Right lobe of liver (tissue), 6 donors: Measurements from ENCODE around the gene BRD2. TPM values are rescaled to one million over a fixed set of nuclear protein-coding genes. Genes with fewer than 3 reads are reported as not detected.

Source experiments
- ATAC-seq, 4 donors: fragments of 200-7000 bp; cut with Tn5 transposase; one replicate each; pipeline ENCODE4 v1.9.1; 2020; ENCODE audit warnings: mild to moderate bottlenecking in 4 of 4, moderate library complexity in 4 of 4
- DNase-seq, 3 donors: peaks; one replicate each; pipeline ENCODE4 v3.0.0-alpha.2; 2020
- H3K27ac ChIP-seq, 3 donors: fragments of 200-600 bp; one replicate each; pipeline ENCODE4 v1.8.0; 2022
- H3K27me3 ChIP-seq, 2 donors: fragments of 200-600 bp; one replicate each; pipeline ENCODE4 v1.8.0; 2022
- H3K36me3 ChIP-seq, 4 donors: fragments of 200-600 bp; sonication (generic) in 1 of 4; one replicate each; pipeline versions ENCODE4 v1.5.1 to v1.8.0; 2017 to 2022; ENCODE audit warnings: control low read depth in 1 of 4
- H3K4me1 ChIP-seq, 4 donors: fragments of 200-600 bp; sonication (generic) in 1 of 4; one replicate each; pipeline versions ENCODE4 v1.5.1 to v1.8.0; 2017 to 2022; ENCODE audit warnings: control low read depth in 1 of 4
- H3K4me3 ChIP-seq, 3 donors: fragments of 200-600 bp; one replicate each; pipeline ENCODE4 v1.8.0; 2022
- H3K9me3 ChIP-seq, 4 donors: fragments of 200-600 bp; sonication (generic) in 1 of 4; one replicate each; pipeline versions ENCODE4 v1.5.1 to v1.8.0; 2017 to 2022; ENCODE audit warnings: control low read depth in 1 of 4
- POLR2A ChIP-seq: fragments of 450-650 bp; IDR thresholded peaks from one replicate; pipeline ENCODE4 v1.6.1; 2017; ENCODE audit warnings: antibody characterized with exemption, mild to moderate bottlenecking
- WGBS: methylation state at CpG from one replicate; pipeline ENCODE4 v1.1.6; 2018; ENCODE audit warnings: low coverage, low lambda C conversion rate; ENCODE audit not compliant: insufficient coverage; ENCODE audit errors: missing lambda C conversion rate; 5-methylcytosine and 5-hydroxymethylcytosine counted together
- intact Hi-C, 2 donors: fragments of 100-400 bp; cut with DNase I; formaldehyde crosslinking; loops; one replicate each; pipeline versions ENCODE4 v1.11.2 to v1.14.1; 2022
- total RNA-seq, 6 experiments: library from RNA; depleted of rRNA in 2 of 6; stranded (reverse); fragments of >200 nt in 2 of 6; fragmentation: NEBNext Ultra II Directional in 3 of 6; extraction: Animal tissue kit (Norgen Biotek cat#: 25700) in 3 of 6; gene quantifications; one replicate each; pipeline versions ENCODE4 v1.1.0 to v1.2.4, GENCODE V29; 2016 to 2023
- TF ChIP-seq, protein P1 (sequence below), 4 donors: fragments of 200-600 bp in 3 of 4; fragments of 450-650 bp in 1 of 4; IDR thresholded peaks; one replicate each; pipeline versions ENCODE4 v1.5.1 to v1.8.0; 2016 to 2022; ENCODE audit warnings: antibody characterized with exemption in 4 of 4, mild to moderate bottlenecking in 2 of 4
- donor health status: DM: no; HTN: yes; CAD: no.
- donor health status: DM: no; HTN: no; CAD: no.
- donor health status: DM: no; HTN: no; CAD: no.
- donor health status: DM: no; HTN: yes; CAD: no.
- donor health status: DM: no; HTN: yes; CAD: no.

The BRD2 gene
- total RNA-seq, 6 experiments from 2014 or later = 66.3 to 111 (median 73.7) TPM

GRCh38 chr6:33018418-33018817, 50.0 kb downstream of the BRD2 start:
- ATAC-seq = no peak
- TF ChIP-seq POLR2A = no peak
- TF ChIP-seq, protein P1, sequence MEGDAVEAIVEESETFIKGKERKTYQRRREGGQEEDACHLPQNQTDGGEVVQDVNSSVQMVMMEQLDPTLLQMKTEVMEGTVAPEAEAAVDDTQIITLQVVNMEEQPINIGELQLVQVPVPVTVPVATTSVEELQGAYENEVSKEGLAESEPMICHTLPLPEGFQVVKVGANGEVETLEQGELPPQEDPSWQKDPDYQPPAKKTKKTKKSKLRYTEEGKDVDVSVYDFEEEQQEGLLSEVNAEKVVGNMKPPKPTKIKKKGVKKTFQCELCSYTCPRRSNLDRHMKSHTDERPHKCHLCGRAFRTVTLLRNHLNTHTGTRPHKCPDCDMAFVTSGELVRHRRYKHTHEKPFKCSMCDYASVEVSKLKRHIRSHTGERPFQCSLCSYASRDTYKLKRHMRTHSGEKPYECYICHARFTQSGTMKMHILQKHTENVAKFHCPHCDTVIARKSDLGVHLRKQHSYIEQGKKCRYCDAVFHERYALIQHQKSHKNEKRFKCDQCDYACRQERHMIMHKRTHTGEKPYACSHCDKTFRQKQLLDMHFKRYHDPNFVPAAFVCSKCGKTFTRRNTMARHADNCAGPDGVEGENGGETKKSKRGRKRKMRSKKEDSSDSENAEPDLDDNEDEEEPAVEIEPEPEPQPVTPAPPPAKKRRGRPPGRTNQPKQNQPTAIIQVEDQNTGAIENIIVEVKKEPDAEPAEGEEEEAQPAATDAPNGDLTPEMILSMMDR (IDR thresholded peaks at IDR 0.05) = no peak
- Histone ChIP-seq H3K4me1 (peaks cover 0 to 7% (median 0%) of the 10 kb centered on the region in 4 donors), H3K27ac (peak overlapping the region; percentile 57 to 84 (median 64)), H3K9me3 (no peaks in the 10 kb centered on the region), H3K4me3 (peak overlapping the region in 1 of 3 donors; percentile 14), H3K36me3 (no peaks in the 10 kb centered on the region), H3K27me3 (peaks cover 0 to under 1% of the 10 kb centered on the region in 2 donors)
- DNase-seq = no peak
- intact Hi-C loops = no loop called here

DNA sequence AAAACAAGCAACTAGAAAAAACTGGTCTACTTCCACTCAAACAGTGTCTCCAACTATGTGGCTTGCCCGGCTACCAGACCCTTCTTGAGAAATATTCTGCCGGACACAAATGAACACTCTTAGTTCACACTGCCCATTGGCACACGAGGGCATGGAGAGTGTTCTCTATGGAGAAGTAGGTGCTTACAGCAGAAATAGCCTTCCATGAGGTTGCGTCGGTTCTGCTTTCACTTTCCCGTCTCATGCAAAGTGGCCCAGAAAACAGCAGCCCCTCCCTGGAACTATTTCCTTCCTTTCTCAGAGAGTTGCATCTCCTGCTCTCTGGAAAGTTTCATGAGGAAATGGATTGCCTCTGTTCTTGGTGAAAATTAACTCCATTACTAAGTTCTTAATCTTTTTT, 50.5 kb downstream of the BRD2 start:
- peak; percentile 58 to 72 (median 64) for DNase-seq
- Histone ChIP-seq H3K4me3 (peak overlapping the region in 1 of 3 donors; percentile 14), H3K4me1 (peaks cover 0 to 7% (median 0%) of the 10 kb centered on the region in 4 donors), H3K36me3 (no peaks in the 10 kb centered on the region), H3K27me3 (no peaks in the 10 kb centered on the region), H3K9me3 (no peaks in the 10 kb centered on the region), H3K27ac (peak overlapping the region; percentile 57 to 84 (median 64))
- TF ChIP-seq, protein P1 (IDR thresholded peaks at IDR 0.05) = no peak
- no peak for TF ChIP-seq POLR2A
- intact Hi-C loops = no loop called here
- peak; percentile 82 to 89 (median 86) for ATAC-seq
- whole genome bisulfite sequencing = 5% methylated on average over 6 of the region's 6 CpGs

GRCh38 chr6:33019372-33019771, 51.0 kb downstream of the BRD2 start:
- H3K27me3 ChIP-seq = no peaks in the 10 kb centered on the region
- peaks cover 0 to 7% (median 0%) of the 10 kb centered on the region in 4 donors for H3K4me1 ChIP-seq
- intact Hi-C loops = no loop called here
- H3K36me3 ChIP-seq = no peaks in the 10 kb centered on the region
- no peak for TF ChIP-seq POLR2A
- TF ChIP-seq, protein P1 (IDR thresholded peaks at IDR 0.05) = no peak
- peak overlapping the region in 1 of 3 donors; percentile 14 for H3K4me3 ChIP-seq
- DNase-seq = no peak
- no peaks in the 10 kb centered on the region for H3K9me3 ChIP-seq
- ATAC-seq = peak in 1 of 4 donors; percentile 41
- peak overlapping the region; percentile 57 to 84 (median 64) for H3K27ac ChIP-seq

DNA sequence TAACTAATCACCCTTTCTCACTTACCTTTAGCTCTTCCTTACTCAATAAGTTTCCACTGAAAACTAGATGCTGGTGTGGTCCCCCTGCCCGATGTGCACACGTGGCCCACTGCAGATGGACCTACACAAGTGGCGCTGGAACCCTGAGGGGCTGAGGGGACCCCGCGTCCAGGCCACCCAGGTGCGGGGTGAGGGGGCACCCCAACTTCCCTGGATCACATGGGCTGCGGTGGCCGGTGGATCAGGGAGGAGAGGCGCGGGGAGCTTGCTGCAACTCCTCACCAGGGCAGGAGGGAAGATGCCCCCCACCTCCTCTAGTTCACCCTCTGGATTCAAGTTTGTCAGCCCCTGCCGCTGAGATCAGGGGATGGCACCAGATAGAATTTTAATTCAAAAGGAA, 53.5 kb downstream of the BRD2 start:
- H3K27ac ChIP-seq = no peak overlapping the region
- no peaks in the 10 kb centered on the region for H3K36me3 ChIP-seq
- intact Hi-C loops = no loop called here
- 87% methylated on average over 3 of the region's 11 CpGs for WGBS
- TF ChIP-seq, protein P1 (IDR thresholded peaks at IDR 0.05) = no peak
- no peak for TF ChIP-seq POLR2A
- H3K4me3 ChIP-seq = no peak overlapping the region
- no peaks in the 10 kb centered on the region for H3K27me3 ChIP-seq
- ATAC-seq (no peak), DNase-seq (no peak)
- peaks cover 0 to 7% (median 0%) of the 10 kb centered on the region in 4 donors for H3K4me1 ChIP-seq
- H3K9me3 ChIP-seq = no peaks in the 10 kb centered on the region

DNA sequence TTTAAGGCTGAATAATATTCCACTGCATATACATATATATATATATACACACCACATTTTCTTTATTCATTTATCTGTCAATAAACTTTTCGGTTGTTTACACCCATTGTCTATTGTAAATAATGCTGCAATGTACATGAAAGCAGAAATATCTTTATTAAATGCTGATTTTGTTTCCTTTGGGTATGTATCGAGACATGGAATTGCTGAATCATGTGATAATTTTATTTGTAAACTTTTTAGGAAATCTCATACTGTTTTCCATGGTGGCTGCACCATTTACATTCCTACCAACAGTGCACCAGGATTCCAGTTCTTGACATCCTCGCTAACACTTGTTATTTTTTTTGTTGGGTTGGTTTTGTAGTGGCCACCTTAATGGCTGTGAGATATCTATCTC, 55.1 kb downstream of the BRD2 start:
- no peak for TF ChIP-seq POLR2A
- TF ChIP-seq, protein P1 (IDR thresholded peaks at IDR 0.05) = no peak
- Histone ChIP-seq H3K27ac (no peak overlapping the region), H3K4me1 (peaks cover 0 to 7% (median 0%) of the 10 kb centered on the region in 4 donors), H3K36me3 (no peaks in the 10 kb centered on the region), H3K27me3 (no peaks in the 10 kb centered on the region), H3K4me3 (no peak overlapping the region), H3K9me3 (no peaks in the 10 kb centered on the region)
- DNase-seq = no peak
- intact Hi-C loops = no loop called here
- no peak for ATAC-seq
- 50% methylated on average over 3 of the region's 3 CpGs for WGBS
